GM21447 (cell line): Measurements from ENCODE around the gene LMNTD1.
"Not testable (repeated sequence)": the region's sequence is repeated elsewhere in the genome, so short reads cannot be mapped to it uniquely, and the experiment has no call there.

ENCODE experiments used
- ATAC-seq: cut with Tn5 transposase; IDR thresholded peaks from one replicate; pipeline ENCODE4 v1.9.1; 2021; ENCODE audit not compliant: unreplicated experiment

Gene LMNTD1

DNA sequence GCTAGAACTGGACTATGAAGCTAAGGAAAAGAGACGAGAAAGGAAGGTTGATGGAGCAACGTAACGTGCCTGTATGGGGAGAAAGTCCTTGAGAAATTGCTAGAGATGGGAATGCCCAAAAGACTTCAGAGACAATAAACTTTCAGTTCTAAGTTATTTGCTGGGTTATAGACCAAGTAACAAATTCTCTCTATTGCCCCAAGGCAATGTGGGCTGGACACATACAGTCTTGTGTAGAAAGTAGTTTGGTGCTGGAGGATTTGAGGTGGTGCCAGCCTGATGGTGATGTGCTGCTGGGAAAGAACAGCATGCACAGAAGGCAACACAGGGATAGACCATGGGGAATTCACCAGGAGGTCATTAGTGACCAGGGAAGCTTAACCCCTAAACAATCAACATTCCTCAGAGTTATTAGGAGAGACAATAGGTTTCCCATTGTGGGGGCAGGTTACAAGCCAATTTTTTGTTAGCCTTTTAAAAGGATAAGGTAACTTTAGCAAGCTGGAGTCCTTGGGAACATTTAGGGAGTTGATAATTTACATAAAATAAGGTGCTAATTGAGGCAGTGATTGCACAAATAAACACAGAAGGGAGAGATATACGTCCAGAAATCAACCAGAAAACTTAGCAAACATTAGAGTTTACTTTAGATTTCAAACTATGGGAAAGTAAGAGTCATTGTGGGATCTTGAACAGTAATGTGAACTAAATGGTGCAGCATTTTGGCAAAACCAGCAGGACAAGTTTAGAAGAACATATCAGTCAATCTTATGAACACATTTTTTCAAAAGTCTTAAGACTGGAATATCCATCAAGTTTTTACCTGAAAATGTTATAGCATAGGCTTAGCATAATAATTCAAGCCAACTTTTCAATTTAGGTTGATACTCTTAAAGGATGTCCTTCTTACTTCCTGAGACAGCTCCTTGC, 61.4 kb downstream of the LMNTD1 start:
- ATAC-seq, result no peak

GRCh38 chr12:25488956-25489870, 63.9 kb downstream of the LMNTD1 start:
- not testable (repeated sequence) for ATAC-seq

DNA sequence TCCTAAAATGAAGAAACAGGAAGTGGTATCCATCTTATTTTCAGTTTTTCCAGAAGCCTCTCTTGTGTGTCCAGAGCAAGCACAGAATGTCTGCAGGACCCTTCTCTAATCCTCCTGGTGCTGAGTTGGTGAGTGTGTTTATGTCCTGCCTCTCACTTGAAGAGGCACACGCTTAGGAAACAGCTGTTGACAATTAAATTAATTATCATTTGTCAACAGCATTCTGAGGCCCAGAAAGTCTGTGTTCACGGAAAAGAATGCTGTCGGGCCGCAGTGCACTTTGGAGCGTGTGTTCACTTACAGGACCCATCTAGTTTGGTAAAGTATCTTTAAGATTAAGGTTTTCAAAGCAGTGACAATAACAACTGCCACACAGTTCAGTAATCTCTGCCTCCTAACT, 70.5 kb downstream of the LMNTD1 start:
- ATAC-seq, result no peak

DNA sequence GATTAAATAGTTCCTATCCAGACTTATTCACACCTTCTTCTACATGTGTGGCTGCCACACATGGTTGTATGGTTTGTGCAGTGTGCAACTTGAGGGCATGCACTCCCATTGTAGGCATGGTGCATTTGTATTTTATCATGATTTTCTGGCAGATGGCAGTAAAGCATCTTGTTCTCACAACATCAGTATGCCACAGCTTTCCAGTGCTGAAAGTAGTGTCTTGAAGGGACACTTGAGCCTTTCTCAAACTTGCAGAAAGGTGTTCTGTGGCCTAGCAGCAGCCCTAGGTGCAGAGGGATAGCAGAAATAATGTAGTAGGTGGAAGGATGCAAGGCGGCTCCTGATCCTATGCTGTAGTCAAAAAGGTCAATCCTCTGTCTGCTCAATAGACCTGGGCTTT, 72.9 kb downstream of the LMNTD1 start:
- ATAC-seq, result no peak

DNA sequence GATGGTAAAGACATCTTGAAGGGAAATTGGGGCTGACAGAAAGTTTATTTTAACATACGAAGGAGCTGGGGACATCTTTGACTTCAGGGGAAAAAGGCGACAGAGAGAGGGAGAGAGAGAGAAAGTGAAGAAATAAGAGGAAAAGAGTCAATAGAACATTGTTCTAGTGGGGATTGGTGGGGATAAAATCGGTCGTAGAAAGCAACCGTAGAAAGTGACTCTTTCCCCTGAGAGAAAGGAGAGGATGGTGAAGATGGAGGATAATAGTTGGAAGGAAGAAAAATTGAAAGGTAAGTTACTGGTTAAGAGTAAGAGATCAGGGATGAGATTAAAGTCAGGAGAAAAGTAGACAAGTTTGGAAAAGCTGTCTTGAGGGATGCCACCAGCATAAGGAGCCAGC, 75.9 kb downstream of the LMNTD1 start:
- ATAC-seq, result no peak

GRCh38 chr12:25472453-25472852, 80.6 kb downstream of the LMNTD1 start:
- ATAC-seq, result no peak

DNA sequence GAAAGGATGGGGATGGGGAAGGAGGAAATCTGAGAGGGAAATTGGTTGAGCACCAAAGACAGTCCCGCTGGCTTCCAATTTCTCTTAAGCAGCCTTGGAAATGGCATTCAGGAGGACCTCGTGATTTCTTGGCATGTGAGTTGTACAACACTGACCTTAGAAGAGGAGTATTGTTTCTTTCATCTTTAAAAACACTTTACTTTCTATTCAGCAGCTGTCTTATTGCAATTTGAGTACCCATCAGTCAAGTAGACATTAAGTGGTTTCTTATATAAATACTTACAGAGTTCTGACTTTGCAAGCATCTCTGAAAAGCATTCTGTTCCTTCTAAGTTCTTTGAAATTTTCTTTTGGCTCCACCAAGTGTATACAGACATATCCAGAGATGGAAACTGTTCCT, 83.2 kb downstream of the LMNTD1 start:
- ATAC-seq, result no peak

GRCh38 chr12:25469368-25469767, 83.7 kb downstream of the LMNTD1 start:
- ATAC-seq, result no peak

- no peak for ATAC-seq
These were observed 89.6 kb downstream of the LMNTD1 start for GRCh38 chr12:25463521-25463920.

- no peak for ATAC-seq
These were observed 90.1 kb downstream of the LMNTD1 start for GRCh38 chr12:25463005-25463404.

DNA sequence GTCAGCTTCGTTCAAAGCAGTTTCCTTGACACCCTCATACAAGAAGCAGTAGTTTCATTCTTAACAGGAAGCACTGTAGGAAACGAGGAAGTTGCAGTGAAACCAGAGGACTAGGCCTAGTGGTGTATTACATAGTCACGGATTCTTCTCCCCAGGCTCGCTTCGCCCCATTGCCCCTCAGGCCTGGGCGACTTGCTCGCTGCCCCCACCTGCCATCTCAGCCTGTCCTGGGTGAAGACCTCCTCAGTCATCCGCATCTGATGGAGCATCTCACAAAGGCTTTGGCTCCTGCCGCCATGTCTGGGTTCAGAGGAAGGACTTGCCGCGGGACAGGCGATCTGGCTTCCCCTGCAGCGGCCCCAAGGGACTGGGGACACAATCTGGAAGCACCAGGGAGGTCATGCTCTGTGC, 93.5 kb downstream of the LMNTD1 start:
- peak; percentile 97 for ATAC-seq

DNA sequence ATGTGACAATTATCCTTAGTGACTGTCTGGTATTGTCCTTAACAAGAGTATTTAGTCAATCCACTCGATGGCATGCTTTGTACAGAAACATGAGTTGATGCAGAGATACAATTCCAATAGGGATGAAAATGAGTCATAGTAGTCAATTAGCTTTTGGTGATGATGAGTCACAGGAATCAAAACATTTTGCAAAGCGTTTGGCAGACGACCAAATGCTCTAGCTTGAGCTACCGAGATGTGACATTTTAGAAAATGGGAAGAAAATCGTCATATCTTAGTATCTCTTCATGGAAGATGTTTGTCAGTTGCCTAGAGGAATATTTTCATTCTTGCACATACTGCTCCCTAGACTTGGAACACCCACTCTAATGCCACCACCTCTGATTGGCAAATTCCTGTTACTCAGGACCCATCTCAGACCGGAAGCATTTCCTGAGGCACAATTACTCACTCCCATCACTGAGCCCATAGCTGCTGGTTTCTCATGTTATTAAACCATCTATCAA, 95.0 kb downstream of the LMNTD1 start:
- ATAC-seq, result no peak

DNA sequence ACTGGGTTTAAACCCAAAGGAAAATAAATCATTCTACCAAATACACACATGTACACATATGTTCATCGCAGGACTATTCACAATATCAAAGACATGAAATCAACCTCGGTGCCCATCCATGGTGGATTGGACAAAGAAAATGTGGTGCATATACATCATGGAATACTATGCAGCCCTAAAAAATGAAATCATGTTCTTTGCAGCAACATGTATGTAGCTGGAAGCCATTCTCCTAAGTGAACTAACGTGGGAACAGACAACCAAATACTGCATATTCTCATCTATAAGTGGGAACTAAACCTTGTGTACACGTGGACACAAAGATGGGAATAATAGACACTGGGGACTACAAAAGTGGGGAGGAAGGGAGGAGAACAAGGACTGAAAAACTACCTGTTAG, 96.6 kb downstream of the LMNTD1 start:
- ATAC-seq, result no peak

- ATAC-seq, result no peak
These were observed 97.4 kb downstream of the LMNTD1 start for GRCh38 chr12:25455696-25456095.

- ATAC-seq, result no peak
These were observed 104.1 kb downstream of the LMNTD1 start for GRCh38 chr12:25449007-25449406.

GRCh38 chr12:25447046-25447445, 106.0 kb downstream of the LMNTD1 start:
- ATAC-seq, result no peak

DNA sequence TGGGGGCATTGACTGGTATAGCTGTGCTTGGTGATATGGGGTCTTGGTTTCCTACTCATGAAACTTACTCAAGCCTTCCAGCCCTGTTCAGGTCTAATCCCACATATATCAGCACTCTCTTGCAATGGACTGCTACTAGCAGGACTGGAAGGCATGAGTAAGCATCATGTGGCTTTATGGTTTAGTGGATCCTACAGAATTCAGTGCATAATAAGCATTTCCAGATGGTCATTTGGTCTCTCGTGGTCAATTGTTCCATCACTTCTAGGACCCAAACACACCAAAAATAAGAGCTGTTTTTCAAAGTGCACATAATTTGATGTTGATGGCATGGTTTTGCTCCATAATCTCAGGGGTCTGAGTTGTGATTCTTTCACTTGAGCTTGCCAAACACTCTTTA, 114.4 kb downstream of the LMNTD1 start:
- ATAC-seq, result no peak

DNA sequence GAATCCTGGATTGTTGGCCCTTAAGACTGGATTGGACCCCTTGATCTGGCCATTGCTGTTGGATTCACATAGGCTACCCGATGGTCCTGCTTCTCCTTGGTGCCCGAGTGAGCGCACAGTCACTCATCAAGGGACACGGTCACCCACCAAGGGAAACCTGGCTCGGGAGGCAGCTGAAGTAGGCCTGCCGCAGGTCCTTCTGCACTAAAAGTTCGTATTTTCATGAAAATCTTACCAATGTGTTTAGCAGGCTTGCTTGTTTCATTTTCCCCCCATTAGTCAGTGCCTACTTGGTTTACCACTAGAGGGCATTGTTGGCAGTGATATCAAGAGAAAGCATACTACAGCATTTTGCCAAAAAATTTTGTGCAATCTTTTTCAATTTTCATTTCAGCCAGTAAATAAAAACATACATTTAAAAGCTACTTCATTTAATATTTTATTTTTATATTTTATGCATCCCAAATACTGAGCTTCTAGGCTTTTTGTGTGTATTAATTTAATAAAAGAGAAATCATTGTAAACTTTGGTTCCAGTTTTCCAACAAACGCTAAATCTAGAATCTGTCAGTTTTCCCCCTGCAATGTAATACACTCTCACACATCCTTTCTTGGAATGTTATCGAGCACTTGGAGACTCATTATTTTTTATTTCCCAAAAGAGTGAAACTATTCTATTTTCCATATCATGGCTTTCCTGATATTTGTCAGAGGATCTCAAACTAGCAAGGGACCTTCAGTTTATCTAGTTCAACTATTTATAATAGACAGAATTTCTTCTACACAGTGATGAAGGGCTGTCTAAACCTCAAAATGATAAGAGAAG, 116.7 kb downstream of the LMNTD1 start:
- peak; percentile 74 for ATAC-seq

DNA sequence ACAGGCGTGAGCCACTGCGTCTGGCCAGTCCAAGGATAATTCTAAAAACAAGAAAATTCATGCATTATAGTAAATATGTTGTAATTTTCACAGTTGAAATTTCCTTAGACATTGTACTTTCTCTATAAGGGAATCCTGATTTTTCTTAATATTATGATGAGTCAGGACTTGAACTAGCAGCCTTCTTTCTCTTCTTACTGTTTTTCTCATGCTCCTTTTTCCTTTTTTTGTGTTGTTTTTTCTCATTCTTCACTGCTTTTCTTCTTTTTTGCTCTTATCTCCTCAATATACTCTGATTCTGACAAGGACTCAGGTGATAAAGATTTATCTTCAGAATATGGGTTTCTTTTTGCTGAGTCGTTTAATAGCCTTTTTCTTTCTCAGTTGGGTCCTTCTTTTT, 117.7 kb downstream of the LMNTD1 start:
- ATAC-seq, result no peak

GRCh38 chr12:25434515-25434914, 118.6 kb downstream of the LMNTD1 start:
- no peak for ATAC-seq
